Measurements from ENCODE around the gene EXOC4.

The EXOC4 gene

GRCh38 chr7:133782470-133782869 is 529.6 kb downstream of the EXOC4 start:
- ChIA-PET POLR2A (no interaction called here), CTCF (interaction anchor here (1.3 kb wide), 1 partner anchor 14 kb away, joined by 4 read pairs; no protein-coding TSS in a partner anchor)
- Histone ChIP-seq H3K27me3 (replicated peaks in 2 of 5; ENCODE audit: control insufficient read depth in 4 of 5, insufficient read depth in 5 of 5, low read length in 4 of 5) (no peaks in the 10 kb centered on the region), H3K4me3 (ENCODE audit: control insufficient read depth in 1 of 7, extremely low read depth in 1 of 7, insufficient read depth in 4 of 7, low read depth in 2 of 7, low read length in 6 of 7) (no peak overlapping the region), H3K27ac (ENCODE audit: insufficient read depth in 1 of 2, low read depth in 1 of 2, low read length in 2 of 2, poor library complexity in 1 of 2, severe bottlenecking in 2 of 2) (no peak overlapping the region), H3K4me1 (ENCODE audit: control extremely low read depth in 1 of 4, control insufficient read depth in 4 of 4, insufficient read depth in 4 of 4, low read length in 3 of 4) (no peaks in the 10 kb centered on the region), H3K9me3 (ENCODE audit: control extremely low read depth in 1 of 5, control insufficient read depth in 4 of 5, insufficient read depth in 2 of 5, low read depth in 1 of 5, low read length in 4 of 5) (no peaks in the 10 kb centered on the region), H3K36me3 (ENCODE audit: control insufficient read depth in 4 of 4, insufficient read depth in 4 of 4, low read length in 3 of 4) (peaks cover 0 to 2% (median 0%) of the 10 kb centered on the region in 4 experiments)
- DNase-seq, result no peak
- 100% methylated on average over 1 of the region's 5 CpGs for WGBS (ENCODE audit: insufficient coverage)

- POLR2A ChIA-PET, result no interaction called here
- CTCF ChIA-PET, result interaction anchor here (1.0 to 1.3 kb wide), 2 partner anchors 14 kb away, joined by 3 to 4 read pairs; no protein-coding TSS in a partner anchor
- H3K4me3 ChIP-seq (ENCODE audit: control insufficient read depth in 1 of 7, extremely low read depth in 1 of 7, insufficient read depth in 4 of 7, low read depth in 2 of 7, low read length in 6 of 7), result no peak overlapping the region
These were observed 530.4 kb downstream of the EXOC4 start for GRCh38 chr7:133783276-133783675.

GRCh38 chr7:133784486-133785001 is 531.7 kb downstream of the EXOC4 start:
- Histone ChIP-seq H3K27me3 (replicated peaks in 2 of 5; ENCODE audit: control insufficient read depth in 4 of 5, insufficient read depth in 5 of 5, low read length in 4 of 5) (no peaks in the 10 kb centered on the region), H3K27ac (ENCODE audit: insufficient read depth in 1 of 2, low read depth in 1 of 2, low read length in 2 of 2, poor library complexity in 1 of 2, severe bottlenecking in 2 of 2) (no peak overlapping the region), H3K4me1 (ENCODE audit: control extremely low read depth in 1 of 4, control insufficient read depth in 4 of 4, insufficient read depth in 4 of 4, low read length in 3 of 4) (no peaks in the 10 kb centered on the region), H3K9me3 (ENCODE audit: control extremely low read depth in 1 of 5, control insufficient read depth in 4 of 5, insufficient read depth in 2 of 5, low read depth in 1 of 5, low read length in 4 of 5) (no peaks in the 10 kb centered on the region), H3K36me3 (ENCODE audit: control insufficient read depth in 4 of 4, insufficient read depth in 4 of 4, low read length in 3 of 4) (peaks cover 0 to 2% (median 0%) of the 10 kb centered on the region in 4 experiments), H3K4me3 (ENCODE audit: control insufficient read depth in 1 of 7, extremely low read depth in 1 of 7, insufficient read depth in 4 of 7, low read depth in 2 of 7, low read length in 6 of 7) (no peak overlapping the region)
- 100% methylated on average over 1 of the region's 4 CpGs for WGBS (ENCODE audit: insufficient coverage)
- DNase-seq, result no peak
- ChIA-PET CTCF (interaction anchor here (0.6 to 1.0 kb wide), 2 partner anchors 12 to 1597 kb away, joined by 3 to 4 read pairs; no protein-coding TSS in a partner anchor), POLR2A (no interaction called here)

More at GRCh38 chr7:133783276-133783675, 530.4 kb downstream of the EXOC4 start:
- Histone ChIP-seq H3K36me3 (ENCODE audit: control insufficient read depth in 4 of 4, insufficient read depth in 4 of 4, low read length in 3 of 4) (peaks cover 0 to 2% (median 0%) of the 10 kb centered on the region in 4 experiments), H3K27ac (ENCODE audit: insufficient read depth in 1 of 2, low read depth in 1 of 2, low read length in 2 of 2, poor library complexity in 1 of 2, severe bottlenecking in 2 of 2) (no peak overlapping the region), H3K27me3 (replicated peaks in 2 of 5; ENCODE audit: control insufficient read depth in 4 of 5, insufficient read depth in 5 of 5, low read length in 4 of 5) (no peaks in the 10 kb centered on the region), H3K4me1 (ENCODE audit: control extremely low read depth in 1 of 4, control insufficient read depth in 4 of 4, insufficient read depth in 4 of 4, low read length in 3 of 4) (no peaks in the 10 kb centered on the region), H3K9me3 (ENCODE audit: control extremely low read depth in 1 of 5, control insufficient read depth in 4 of 5, insufficient read depth in 2 of 5, low read depth in 1 of 5, low read length in 4 of 5) (no peaks in the 10 kb centered on the region)
- no CpG with 5 or more reads among the region's 2 CpGs for WGBS (ENCODE audit: insufficient coverage)
- no peak for DNase-seq

GRCh38 chr7:133786401-133786937 is 533.6 kb downstream of the EXOC4 start:
- no peaks in the 10 kb centered on the region for H3K27me3 ChIP-seq (replicated peaks in 2 of 5; ENCODE audit: control insufficient read depth in 4 of 5, insufficient read depth in 5 of 5, low read length in 4 of 5)
- H3K4me1 ChIP-seq (ENCODE audit: control extremely low read depth in 1 of 4, control insufficient read depth in 4 of 4, insufficient read depth in 4 of 4, low read length in 3 of 4), result no peaks in the 10 kb centered on the region
- POLR2A ChIA-PET, result no interaction called here
- CTCF ChIA-PET, result no interaction called here
- H3K36me3 ChIP-seq (ENCODE audit: control insufficient read depth in 4 of 4, insufficient read depth in 4 of 4, low read length in 3 of 4), result peaks cover 0 to 2% (median 0%) of the 10 kb centered on the region in 4 experiments
- H3K4me3 ChIP-seq (ENCODE audit: control insufficient read depth in 1 of 7, extremely low read depth in 1 of 7, insufficient read depth in 4 of 7, low read depth in 2 of 7, low read length in 6 of 7), result no peak overlapping the region
- H3K27ac ChIP-seq (ENCODE audit: insufficient read depth in 1 of 2, low read depth in 1 of 2, low read length in 2 of 2, poor library complexity in 1 of 2, severe bottlenecking in 2 of 2), result no peak overlapping the region
- no peak for DNase-seq
- no peaks in the 10 kb centered on the region for H3K9me3 ChIP-seq (ENCODE audit: control extremely low read depth in 1 of 5, control insufficient read depth in 4 of 5, insufficient read depth in 2 of 5, low read depth in 1 of 5, low read length in 4 of 5)
- 67% methylated on average over 3 of the region's 3 CpGs for WGBS (ENCODE audit: insufficient coverage)

- WGBS (ENCODE audit: insufficient coverage), result no CpG with 5 or more reads among the region's 3 CpGs
- Histone ChIP-seq H3K27me3 (replicated peaks in 2 of 5; ENCODE audit: control insufficient read depth in 4 of 5, insufficient read depth in 5 of 5, low read length in 4 of 5) (no peaks in the 10 kb centered on the region), H3K4me1 (ENCODE audit: control extremely low read depth in 1 of 4, control insufficient read depth in 4 of 4, insufficient read depth in 4 of 4, low read length in 3 of 4) (no peaks in the 10 kb centered on the region), H3K4me3 (ENCODE audit: control insufficient read depth in 1 of 7, extremely low read depth in 1 of 7, insufficient read depth in 4 of 7, low read depth in 2 of 7, low read length in 6 of 7) (no peak overlapping the region), H3K9me3 (ENCODE audit: control extremely low read depth in 1 of 5, control insufficient read depth in 4 of 5, insufficient read depth in 2 of 5, low read depth in 1 of 5, low read length in 4 of 5) (no peaks in the 10 kb centered on the region), H3K27ac (ENCODE audit: insufficient read depth in 1 of 2, low read depth in 1 of 2, low read length in 2 of 2, poor library complexity in 1 of 2, severe bottlenecking in 2 of 2) (no peak overlapping the region), H3K36me3 (ENCODE audit: control insufficient read depth in 4 of 4, insufficient read depth in 4 of 4, low read length in 3 of 4) (peaks cover 0 to 2% (median under 1%) of the 10 kb centered on the region in 4 experiments)
- DNase-seq, result no peak
- ChIA-PET POLR2A (interaction anchor here (0.6 kb wide), 1 partner anchor 68 kb away, joined by 3 read pairs; no protein-coding TSS in a partner anchor), CTCF (no interaction called here)
These were observed 537.1 kb downstream of the EXOC4 start for GRCh38 chr7:133789974-133790373.

GRCh38 chr7:133790911-133791310 is 538.0 kb downstream of the EXOC4 start:
- no peaks in the 10 kb centered on the region for H3K27me3 ChIP-seq (replicated peaks in 2 of 5; ENCODE audit: control insufficient read depth in 4 of 5, insufficient read depth in 5 of 5, low read length in 4 of 5)
- no peak for DNase-seq
- no peak overlapping the region for H3K4me3 ChIP-seq (ENCODE audit: control insufficient read depth in 1 of 7, extremely low read depth in 1 of 7, insufficient read depth in 4 of 7, low read depth in 2 of 7, low read length in 6 of 7)
- ChIA-PET POLR2A (interaction anchor here (0.6 kb wide), 1 partner anchor 69 kb away, joined by 3 read pairs; no protein-coding TSS in a partner anchor), CTCF (no interaction called here)
- H3K9me3 ChIP-seq (ENCODE audit: control extremely low read depth in 1 of 5, control insufficient read depth in 4 of 5, insufficient read depth in 2 of 5, low read depth in 1 of 5, low read length in 4 of 5), result no peaks in the 10 kb centered on the region
- H3K27ac ChIP-seq (ENCODE audit: insufficient read depth in 1 of 2, low read depth in 1 of 2, low read length in 2 of 2, poor library complexity in 1 of 2, severe bottlenecking in 2 of 2), result no peak overlapping the region
- no peaks in the 10 kb centered on the region for H3K4me1 ChIP-seq (ENCODE audit: control extremely low read depth in 1 of 4, control insufficient read depth in 4 of 4, insufficient read depth in 4 of 4, low read length in 3 of 4)
- WGBS (ENCODE audit: insufficient coverage), result 100% methylated on average over 1 of the region's 4 CpGs
- H3K36me3 ChIP-seq (ENCODE audit: control insufficient read depth in 4 of 4, insufficient read depth in 4 of 4, low read length in 3 of 4), result peaks cover 0 to 2% (median under 1%) of the 10 kb centered on the region in 4 experiments

GRCh38 chr7:133794479-133794878 is 541.6 kb downstream of the EXOC4 start:
- Histone ChIP-seq H3K9me3 (ENCODE audit: control extremely low read depth in 1 of 5, control insufficient read depth in 4 of 5, insufficient read depth in 2 of 5, low read depth in 1 of 5, low read length in 4 of 5) (no peaks in the 10 kb centered on the region), H3K4me3 (ENCODE audit: control insufficient read depth in 1 of 7, extremely low read depth in 1 of 7, insufficient read depth in 4 of 7, low read depth in 2 of 7, low read length in 6 of 7) (no peak overlapping the region), H3K27me3 (replicated peaks in 2 of 5; ENCODE audit: control insufficient read depth in 4 of 5, insufficient read depth in 5 of 5, low read length in 4 of 5) (no peaks in the 10 kb centered on the region), H3K27ac (ENCODE audit: insufficient read depth in 1 of 2, low read depth in 1 of 2, low read length in 2 of 2, poor library complexity in 1 of 2, severe bottlenecking in 2 of 2) (no peak overlapping the region), H3K36me3 (ENCODE audit: control insufficient read depth in 4 of 4, insufficient read depth in 4 of 4, low read length in 3 of 4) (peaks cover 0 to 2% (median under 1%) of the 10 kb centered on the region in 4 experiments), H3K4me1 (ENCODE audit: control extremely low read depth in 1 of 4, control insufficient read depth in 4 of 4, insufficient read depth in 4 of 4, low read length in 3 of 4) (no peaks in the 10 kb centered on the region)
- CTCF ChIA-PET, result no interaction called here
- whole genome bisulfite sequencing (ENCODE audit: insufficient coverage), result 100% methylated on average over 1 of the region's 2 CpGs
- POLR2A ChIA-PET, result no interaction called here
- DNase-seq, result no peak
